Dendritic cell treated with granulocyte-macrophage colony-stimulating factor and Interleukin-4, amounts not matched to agents 40 ng/mL and 50 ng/mL, for 4 days (primary cell): ENCODE measurements around the gene ATP1B1.

Experiments
- H3K27ac Mint-ChIP-seq: one replicate; pipeline ENCODE4 v1.8.0; 2022; ENCODE audit warnings: mild to moderate bottlenecking, mixed read lengths
- H3K27me3 Mint-ChIP-seq: one replicate; pipeline ENCODE4 v1.8.0; 2022; ENCODE audit warnings: mild to moderate bottlenecking, mixed read lengths
- H3K36me3 Mint-ChIP-seq: one replicate; pipeline ENCODE4 v1.8.0; 2022; ENCODE audit warnings: low read depth, mixed read lengths
- H3K4me1 Mint-ChIP-seq: one replicate; pipeline ENCODE4 v1.8.0; 2022; ENCODE audit warnings: low read depth, mixed read lengths
- H3K4me3 Mint-ChIP-seq: one replicate; pipeline ENCODE4 v1.8.0; 2022; ENCODE audit warnings: mild to moderate bottlenecking, moderate library complexity, mixed read lengths
- H3K9me3 Mint-ChIP-seq: one replicate; pipeline ENCODE4 v1.8.0; 2022; ENCODE audit warnings: mixed read lengths
- intact Hi-C: fragments of 100-400 bp; cut with micrococcal nuclease; formaldehyde crosslinking; loops from one replicate; pipeline ENCODE4 v1.15.0; 2022

ATP1B1 gene

GRCh38 chr1:169086603-169087455 lies 19.7 kb upstream of the ATP1B1 start:
- H3K36me3 Mint-ChIP-seq: no peaks in the 10 kb centered on the region
- no peak overlapping the region for H3K27ac Mint-ChIP-seq
- H3K27me3 Mint-ChIP-seq: no peaks in the 10 kb centered on the region
- H3K4me1 Mint-ChIP-seq: peaks cover 23% of the 10 kb centered on the region
- H3K4me3 Mint-ChIP-seq: no peak overlapping the region
- intact Hi-C loops: no loop called here
- no peaks in the 10 kb centered on the region for H3K9me3 Mint-ChIP-seq

GRCh38 chr1:169087876-169088275 lies 18.6 kb upstream of the ATP1B1 start:
- H3K27me3 Mint-ChIP-seq: no peaks in the 10 kb centered on the region
- H3K4me3 Mint-ChIP-seq: no peak overlapping the region
- intact Hi-C loops: no loop called here
- peaks cover 23% of the 10 kb centered on the region for H3K4me1 Mint-ChIP-seq
- H3K36me3 Mint-ChIP-seq: no peaks in the 10 kb centered on the region
- H3K9me3 Mint-ChIP-seq: no peaks in the 10 kb centered on the region
- H3K27ac Mint-ChIP-seq: no peak overlapping the region

- Mint-ChIP-seq H3K4me3 (no peak overlapping the region), H3K9me3 (no peaks in the 10 kb centered on the region), H3K36me3 (no peaks in the 10 kb centered on the region), H3K27me3 (no peaks in the 10 kb centered on the region), H3K4me1 (peaks cover 23% of the 10 kb centered on the region), H3K27ac (no peak overlapping the region)
- intact Hi-C loops: no loop called here
These were observed 16.7 kb upstream of the ATP1B1 start for GRCh38 chr1:169089776-169090175.

- intact Hi-C loops: no loop called here
These were observed 16.1 kb upstream of the ATP1B1 start for GRCh38 chr1:169090308-169090899.

GRCh38 chr1:169090900-169091311 lies 15.6 kb upstream of the ATP1B1 start:
- intact Hi-C loops: no loop called here
- H3K27me3 Mint-ChIP-seq: no peaks in the 10 kb centered on the region

More at GRCh38 chr1:169090308-169090899, 16.1 kb upstream of the ATP1B1 start:
- H3K27me3 Mint-ChIP-seq: no peaks in the 10 kb centered on the region
- H3K4me3 Mint-ChIP-seq: no peak overlapping the region
- no peaks in the 10 kb centered on the region for H3K9me3 Mint-ChIP-seq
- no peak overlapping the region for H3K27ac Mint-ChIP-seq
- no peaks in the 10 kb centered on the region for H3K36me3 Mint-ChIP-seq
- peaks cover 28% of the 10 kb centered on the region for H3K4me1 Mint-ChIP-seq

GRCh38 chr1:169091480-169091941 lies 15.0 kb upstream of the ATP1B1 start:
- Mint-ChIP-seq H3K4me3 (no peak overlapping the region), H3K4me1 (peaks cover 36% of the 10 kb centered on the region), H3K9me3 (no peaks in the 10 kb centered on the region), H3K27ac (no peak overlapping the region), H3K36me3 (no peaks in the 10 kb centered on the region), H3K27me3 (no peaks in the 10 kb centered on the region)
- intact Hi-C loops: no loop called here

More at GRCh38 chr1:169090900-169091311, 15.6 kb upstream of the ATP1B1 start:
- H3K4me3 Mint-ChIP-seq: no peak overlapping the region
- H3K4me1 Mint-ChIP-seq: peaks cover 33% of the 10 kb centered on the region
- no peaks in the 10 kb centered on the region for H3K36me3 Mint-ChIP-seq
- no peaks in the 10 kb centered on the region for H3K9me3 Mint-ChIP-seq
- H3K27ac Mint-ChIP-seq: no peak overlapping the region

- no peak overlapping the region for H3K4me3 Mint-ChIP-seq
- H3K27me3 Mint-ChIP-seq: no peaks in the 10 kb centered on the region
- H3K9me3 Mint-ChIP-seq: no peaks in the 10 kb centered on the region
- no peak overlapping the region for H3K27ac Mint-ChIP-seq
- no peaks in the 10 kb centered on the region for H3K36me3 Mint-ChIP-seq
- peaks cover 39% of the 10 kb centered on the region for H3K4me1 Mint-ChIP-seq
- intact Hi-C loops: no loop called here
These were observed 14.1 kb upstream of the ATP1B1 start for GRCh38 chr1:169092399-169092798.

- H3K4me3 Mint-ChIP-seq: no peak overlapping the region
- no peaks in the 10 kb centered on the region for H3K27me3 Mint-ChIP-seq
- H3K9me3 Mint-ChIP-seq: no peaks in the 10 kb centered on the region
- peaks cover 61% of the 10 kb centered on the region for H3K4me1 Mint-ChIP-seq
- H3K27ac Mint-ChIP-seq: no peak overlapping the region
- H3K36me3 Mint-ChIP-seq: no peaks in the 10 kb centered on the region
- intact Hi-C loops: no loop called here
These were observed 11.5 kb upstream of the ATP1B1 start for GRCh38 chr1:169094897-169095569.

GRCh38 chr1:169098380-169098779 lies 8.1 kb upstream of the ATP1B1 start:
- intact Hi-C loops: no loop called here
- peak overlapping the region; percentile 78 for H3K27ac Mint-ChIP-seq
- no peak overlapping the region for H3K4me3 Mint-ChIP-seq
- peaks cover 3% of the 10 kb centered on the region for H3K27me3 Mint-ChIP-seq
- peaks cover 56% of the 10 kb centered on the region for H3K4me1 Mint-ChIP-seq
- H3K9me3 Mint-ChIP-seq: no peaks in the 10 kb centered on the region
- no peaks in the 10 kb centered on the region for H3K36me3 Mint-ChIP-seq

GRCh38 chr1:169099561-169099960 lies 6.9 kb upstream of the ATP1B1 start:
- H3K36me3 Mint-ChIP-seq: no peaks in the 10 kb centered on the region
- intact Hi-C loops: no loop called here
- H3K9me3 Mint-ChIP-seq: no peaks in the 10 kb centered on the region
- peaks cover 3% of the 10 kb centered on the region for H3K27me3 Mint-ChIP-seq
- no peak overlapping the region for H3K4me3 Mint-ChIP-seq
- H3K4me1 Mint-ChIP-seq: peaks cover 56% of the 10 kb centered on the region
- H3K27ac Mint-ChIP-seq: no peak overlapping the region

GRCh38 chr1:169100208-169100607 lies 6.3 kb upstream of the ATP1B1 start:
- no peak overlapping the region for H3K27ac Mint-ChIP-seq
- H3K27me3 Mint-ChIP-seq: peaks cover 3% of the 10 kb centered on the region
- H3K4me3 Mint-ChIP-seq: no peak overlapping the region
- intact Hi-C loops: no loop called here
- H3K9me3 Mint-ChIP-seq: no peaks in the 10 kb centered on the region
- H3K36me3 Mint-ChIP-seq: no peaks in the 10 kb centered on the region
- peaks cover 53% of the 10 kb centered on the region for H3K4me1 Mint-ChIP-seq

- H3K4me1 Mint-ChIP-seq: peaks cover 48% of the 10 kb centered on the region
- H3K36me3 Mint-ChIP-seq: no peaks in the 10 kb centered on the region
- no peak overlapping the region for H3K27ac Mint-ChIP-seq
- H3K9me3 Mint-ChIP-seq: no peaks in the 10 kb centered on the region
- no peak overlapping the region for H3K4me3 Mint-ChIP-seq
- H3K27me3 Mint-ChIP-seq: peaks cover 3% of the 10 kb centered on the region
- intact Hi-C loops: no loop called here
These were observed 5.8 kb upstream of the ATP1B1 start for GRCh38 chr1:169100651-169101088.

- Mint-ChIP-seq H3K4me1 (peaks cover 34% of the 10 kb centered on the region), H3K9me3 (no peaks in the 10 kb centered on the region), H3K27ac (no peak overlapping the region), H3K4me3 (no peak overlapping the region), H3K27me3 (peaks cover 5% of the 10 kb centered on the region), H3K36me3 (peaks cover 13% of the 10 kb centered on the region)
- intact Hi-C loops: no loop called here
These were observed 3.9 kb upstream of the ATP1B1 start for GRCh38 chr1:169102567-169102966.

GRCh38 chr1:169103002-169103401 lies 3.5 kb upstream of the ATP1B1 start:
- Mint-ChIP-seq H3K27ac (no peak overlapping the region), H3K27me3 (peaks cover 6% of the 10 kb centered on the region), H3K4me1 (peaks cover 34% of the 10 kb centered on the region), H3K9me3 (no peaks in the 10 kb centered on the region), H3K36me3 (peaks cover 13% of the 10 kb centered on the region), H3K4me3 (no peak overlapping the region)
- intact Hi-C loops: no loop called here
